RWPE1 (cell line): Measurements from ENCODE around the gene PLA2G4E.

ENCODE experiments used
- CTCF ChIA-PET: fragments of 350-600 bp; sonication (Branson Sonifier 250); formaldehyde crosslinking; extraction: SDS; loops from one replicate; lab custom pipeline; 2021; lab: Yijun Ruan, JAX
- POLR2A ChIA-PET: fragments of 400-600 bp; formaldehyde crosslinking; extraction: SDS; loops from one replicate; lab custom pipeline; 2020; ENCODE audit warnings: antibody characterized with exemption; ENCODE audit not compliant: low non-redundant PET; lab: Yijun Ruan, JAX
- DNase-seq: peaks from one replicate; pipeline ENCODE4 v3.0.0; 2012; ENCODE audit warnings: low spot score
- H3K27ac ChIP-seq: fragments of 450-650 bp; 2 replicates; pipeline ENCODE4 v1.5.1; 2017
- TF ChIP-seq, protein P1 (sequence below): fragments of 450-650 bp; conservative IDR thresholded peaks from 2 replicates; pipeline ENCODE4 v1.5.1; 2017; ENCODE audit warnings: low read depth, mild to moderate bottlenecking

Gene PLA2G4E

DNA sequence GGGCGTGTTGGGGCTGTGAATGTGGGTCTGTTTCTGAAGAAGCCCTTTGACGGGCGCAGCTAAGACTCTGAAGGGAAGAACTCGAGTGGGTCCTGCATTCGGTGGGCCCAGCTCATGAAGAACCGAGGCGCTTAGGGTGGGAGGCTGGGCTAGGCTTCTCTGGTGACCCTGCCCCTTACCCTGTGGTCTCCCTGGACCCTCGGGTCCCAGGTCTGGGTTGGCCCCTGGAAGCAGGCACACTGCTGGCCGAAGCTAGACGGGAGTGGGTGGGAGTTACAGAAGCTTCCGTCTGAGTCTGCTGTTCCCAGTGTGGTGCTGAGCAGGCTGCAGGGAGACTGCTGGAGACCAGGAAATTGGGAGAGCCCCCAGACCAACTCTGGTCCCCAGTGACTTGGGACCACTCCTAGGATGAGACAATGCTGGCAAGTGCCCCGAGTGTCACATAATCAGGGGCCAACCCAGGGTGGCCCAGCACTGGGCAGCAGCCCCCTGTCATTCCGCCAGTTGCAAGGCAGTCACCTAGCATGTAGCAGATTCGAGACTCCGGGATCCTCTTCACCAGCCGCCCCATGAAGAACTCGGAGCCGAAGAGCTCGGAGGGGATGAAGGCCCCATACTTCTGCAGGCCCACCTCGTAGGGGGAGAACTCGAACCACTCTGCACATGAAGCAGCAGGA, 31.8 kb downstream of the PLA2G4E start:
- POLR2A ChIA-PET, result no interaction called here
- TF ChIP-seq, protein P1, sequence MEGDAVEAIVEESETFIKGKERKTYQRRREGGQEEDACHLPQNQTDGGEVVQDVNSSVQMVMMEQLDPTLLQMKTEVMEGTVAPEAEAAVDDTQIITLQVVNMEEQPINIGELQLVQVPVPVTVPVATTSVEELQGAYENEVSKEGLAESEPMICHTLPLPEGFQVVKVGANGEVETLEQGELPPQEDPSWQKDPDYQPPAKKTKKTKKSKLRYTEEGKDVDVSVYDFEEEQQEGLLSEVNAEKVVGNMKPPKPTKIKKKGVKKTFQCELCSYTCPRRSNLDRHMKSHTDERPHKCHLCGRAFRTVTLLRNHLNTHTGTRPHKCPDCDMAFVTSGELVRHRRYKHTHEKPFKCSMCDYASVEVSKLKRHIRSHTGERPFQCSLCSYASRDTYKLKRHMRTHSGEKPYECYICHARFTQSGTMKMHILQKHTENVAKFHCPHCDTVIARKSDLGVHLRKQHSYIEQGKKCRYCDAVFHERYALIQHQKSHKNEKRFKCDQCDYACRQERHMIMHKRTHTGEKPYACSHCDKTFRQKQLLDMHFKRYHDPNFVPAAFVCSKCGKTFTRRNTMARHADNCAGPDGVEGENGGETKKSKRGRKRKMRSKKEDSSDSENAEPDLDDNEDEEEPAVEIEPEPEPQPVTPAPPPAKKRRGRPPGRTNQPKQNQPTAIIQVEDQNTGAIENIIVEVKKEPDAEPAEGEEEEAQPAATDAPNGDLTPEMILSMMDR, result no peak
- H3K27ac ChIP-seq, result no peak overlapping the region
- CTCF ChIA-PET, result interaction anchor here (0.7 to 3.1 kb wide), 17 partner anchors 9 to 149 kb away, joined by 3 to 26 read pairs (median 7); partner anchors contain the start of gene EHD4
- no peak for DNase-seq

DNA sequence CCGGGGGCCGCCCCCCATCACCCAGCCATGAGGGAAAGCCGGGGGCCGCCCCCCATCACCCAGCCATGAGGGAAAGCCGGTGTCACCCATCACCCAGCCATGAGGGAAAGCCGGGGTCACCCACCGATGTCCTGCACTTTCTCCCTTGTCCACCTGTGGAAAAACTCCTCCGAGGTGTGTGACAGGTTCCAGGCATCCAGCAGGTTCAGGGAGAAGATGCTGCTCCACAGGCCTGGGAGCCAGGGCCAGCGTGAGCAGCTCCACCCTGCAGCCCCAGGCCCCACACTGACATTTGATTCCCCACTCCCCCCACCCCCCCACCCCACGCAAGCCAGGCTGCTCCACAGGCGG, 32.9 kb downstream of the PLA2G4E start:
- ChIA-PET CTCF (interaction anchor here (0.7 to 3.1 kb wide), 4 partner anchors 8 to 254 kb away, joined by 7 to 26 read pairs (median 12); partner anchors contain the start of gene EHD4), POLR2A (no interaction called here)
- TF ChIP-seq, protein P1, result no peak
- H3K27ac ChIP-seq, result no peak overlapping the region
- no peak for DNase-seq

DNA sequence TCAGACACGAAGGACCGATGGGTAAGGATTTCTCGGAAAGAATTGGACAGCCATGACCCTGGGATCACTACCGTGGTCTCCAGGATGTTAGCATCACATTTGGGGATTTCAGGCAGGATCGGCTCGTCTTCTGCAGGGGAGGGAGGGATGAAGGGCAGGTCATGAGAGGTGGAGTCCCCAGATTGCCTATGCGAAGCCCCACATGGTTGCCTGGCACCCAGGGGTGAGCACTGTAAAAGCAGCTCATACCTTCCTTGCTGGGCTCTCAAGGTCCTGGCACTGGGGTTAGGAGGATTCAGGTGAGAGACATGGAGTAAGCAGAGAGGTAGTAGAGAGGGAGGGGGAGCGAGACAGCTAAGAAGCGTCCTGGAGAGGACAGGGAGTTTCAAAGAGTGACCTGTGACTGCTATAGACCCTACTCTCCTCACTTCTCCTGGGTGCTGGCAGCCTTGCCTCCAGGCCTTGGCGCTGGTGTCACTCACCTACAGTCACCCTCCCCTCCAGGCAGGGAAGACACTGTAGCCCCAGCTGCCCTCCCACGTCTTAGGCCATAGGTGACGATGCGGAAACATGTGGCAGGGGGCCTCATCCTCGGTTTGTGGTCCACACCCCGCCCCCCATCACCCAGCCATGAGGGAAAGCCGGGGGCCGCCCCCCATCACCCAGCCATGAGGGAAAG, 33.5 kb downstream of the PLA2G4E start:
- ChIA-PET CTCF (interaction anchor here (1.5 to 3.1 kb wide), 3 partner anchors 8 to 147 kb away, joined by 3 to 26 read pairs (median 13); no protein-coding TSS in a partner anchor), POLR2A (no interaction called here)
- TF ChIP-seq, protein P1, result no peak
- H3K27ac ChIP-seq, result no peak overlapping the region
- DNase-seq, result no peak

DNA sequence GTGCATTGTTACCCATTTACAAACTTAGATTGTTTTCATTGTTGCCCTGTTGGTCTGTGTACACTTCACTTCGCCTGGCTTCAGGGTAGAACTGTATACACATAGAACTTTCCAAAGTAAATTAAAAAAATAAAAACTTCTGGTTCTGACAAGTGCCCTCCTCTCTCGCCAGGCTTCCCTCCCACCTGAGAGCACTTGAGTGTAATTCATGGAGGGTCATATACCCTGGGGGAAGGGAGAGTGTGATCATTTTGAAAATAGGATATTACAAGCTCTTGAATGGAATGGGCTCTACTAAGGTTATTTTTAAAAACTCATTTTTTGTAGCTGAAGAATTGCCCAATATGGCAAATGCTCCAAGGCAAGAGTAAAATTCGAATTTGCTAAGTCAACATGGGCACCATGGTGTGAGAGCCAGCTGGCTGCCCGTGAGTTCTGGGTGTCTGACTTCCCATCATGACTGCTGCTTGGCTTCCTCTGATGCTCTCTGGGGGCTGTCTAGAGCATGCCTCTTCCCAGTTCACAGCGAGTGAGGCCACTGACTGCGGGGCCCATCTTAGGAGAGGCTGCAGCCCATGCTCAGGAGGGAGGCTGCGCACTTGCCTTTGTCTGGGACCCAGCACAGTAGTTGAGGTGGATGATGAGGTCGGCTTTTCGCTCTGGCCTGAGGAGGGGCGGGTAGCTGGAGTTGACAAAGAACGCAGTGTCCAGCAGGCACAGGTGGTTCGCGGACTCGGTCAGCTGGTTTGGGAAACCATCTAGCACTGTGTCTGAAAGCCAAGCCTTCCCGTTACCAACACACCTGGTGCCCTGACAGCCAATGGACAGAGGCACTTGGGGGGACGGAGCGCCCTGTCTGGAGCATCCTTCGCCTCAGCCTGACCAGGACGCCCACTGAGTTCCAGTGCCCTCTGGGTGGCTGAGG, 35.3 kb downstream of the PLA2G4E start:
- TF ChIP-seq, protein P1, result no peak
- ChIA-PET CTCF (interaction anchor here (0.9 to 1.2 kb wide), 3 partner anchors 16 to 152 kb away, joined by 3 to 4 read pairs (median 4); no protein-coding TSS in a partner anchor), POLR2A (no interaction called here)
- H3K27ac ChIP-seq, result no peak overlapping the region
- DNase-seq, result no peak

DNA sequence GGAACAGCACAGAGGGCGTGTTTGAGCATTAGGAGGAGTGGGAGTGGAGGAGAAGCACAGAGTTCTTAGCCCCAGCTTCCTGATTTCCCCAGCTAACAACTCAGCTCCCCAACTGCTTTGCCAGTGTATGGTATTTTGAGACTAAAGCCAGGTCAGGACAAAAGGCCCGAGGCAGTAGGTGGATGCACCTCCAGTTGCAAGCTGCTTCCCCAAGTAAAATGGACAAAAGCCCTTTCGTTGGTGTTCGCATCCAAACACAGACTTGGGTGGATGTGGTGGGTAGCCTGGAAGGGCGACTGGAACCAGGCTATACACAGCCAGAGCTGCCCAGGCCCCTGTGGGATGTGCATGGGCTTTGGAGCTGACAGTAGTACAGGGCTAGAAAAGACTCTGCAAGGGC, 36.2 kb downstream of the PLA2G4E start:
- POLR2A ChIA-PET, result no interaction called here
- CTCF ChIA-PET, result interaction anchor here (0.8 kb wide), 2 partner anchors 12 to 99 kb away, joined by 3 read pairs; no protein-coding TSS in a partner anchor
- no peak for DNase-seq
- TF ChIP-seq, protein P1, result no peak
- no peak overlapping the region for H3K27ac ChIP-seq
